ENCODE data around the gene TIAL1. TPM values are rescaled to one million over a fixed set of nuclear protein-coding genes. Genes with fewer than 3 reads are reported as not detected.
A peak's percentile ranks its signal among the peaks of the same experiment; 100 is the strongest.

The TIAL1 gene
- total and polyA plus RNA-seq, 2 donors (not counting 3 experiments of a cell fraction or from before 2014, with no cell fraction given) = 57.7 to 150 TPM

DNA sequence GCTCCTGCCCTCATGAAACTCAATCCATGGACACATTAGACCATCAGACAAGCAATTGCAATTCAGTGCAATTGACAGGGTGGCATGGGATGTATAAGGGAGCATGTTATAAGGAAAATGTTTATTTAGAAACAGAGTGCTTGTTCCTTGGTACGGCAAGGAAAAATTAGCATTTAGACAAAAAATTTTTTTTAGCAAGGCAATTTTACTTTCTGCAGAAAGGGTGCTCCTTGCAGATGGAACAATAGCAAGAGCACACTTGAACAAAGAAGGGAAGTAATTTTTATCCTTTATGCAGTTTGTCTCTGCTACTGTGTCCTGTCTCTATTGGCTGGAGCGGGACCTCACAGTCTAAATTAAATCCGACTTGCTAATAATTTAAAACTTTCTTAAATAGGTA, 48.2 kb upstream of the TIAL1 start:
- no peak for FAIRE-seq
- dilution Hi-C loops (cut with MboI; ENCODE audit: extremely low pct_ligation_motif_present, low sequenced_read_pairs) = no loop called here
- no TSS peak for BruUV-seq (replicated peaks)

DNA sequence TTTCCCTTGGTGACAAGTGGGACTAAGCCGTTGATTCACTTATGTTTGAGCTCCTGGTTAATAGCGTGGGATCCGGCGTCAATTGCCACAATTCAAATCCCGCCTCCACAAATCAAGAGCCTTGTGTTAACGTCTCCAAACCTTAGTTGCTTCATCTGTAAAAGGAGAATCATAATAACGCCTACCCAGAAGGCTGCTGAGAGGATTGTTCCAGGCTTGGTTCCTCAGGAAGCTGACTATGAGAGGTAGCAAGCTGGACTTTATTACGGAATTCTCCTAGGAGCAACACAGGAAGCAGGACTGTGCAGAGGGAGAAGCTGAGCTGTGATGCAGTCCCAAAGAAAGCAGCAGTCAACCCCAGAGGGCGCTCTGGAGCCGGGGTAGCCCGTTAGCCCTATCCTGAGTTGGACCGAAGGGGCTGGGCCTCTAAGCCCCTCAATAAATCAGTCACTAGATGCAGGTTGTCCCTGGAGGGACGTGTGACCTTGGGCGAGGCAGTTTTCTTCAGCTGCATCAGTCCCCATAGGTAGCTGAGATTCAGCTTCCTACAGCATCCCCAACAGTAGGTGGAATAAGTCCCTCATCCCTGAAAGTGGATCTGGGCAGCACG, 47.5 kb upstream of the TIAL1 start:
- H2AFZ ChIP-seq (ENCODE audit: low read depth, low read length) = no peak overlapping the region
- no peak overlapping the region for H3K27ac ChIP-seq (ENCODE audit: insufficient read depth, low read depth, low read length)
- CTCF ChIA-PET = interaction anchor here (0.8 to 1.9 kb wide), 6 partner anchors 16 to 215 kb away, joined by 3 to 7 read pairs (median 4); partner anchors contain the start of gene INPP5F

More for the DNA sequence above, 48.2 kb upstream of the TIAL1 start:
- Histone ChIP-seq H3K27me3 (ENCODE audit: control insufficient read depth in 2 of 2, insufficient read depth in 2 of 2, low read length in 2 of 2) (peaks cover 0 to 2% of the 10 kb centered on the region in 2 experiments), H3K79me2 (ENCODE audit: control insufficient read depth, insufficient read depth, low read length) (no peaks in the 10 kb centered on the region), H3K4me1 (ENCODE audit: control insufficient read depth, extremely low read depth, insufficient read depth, low read length) (no peaks in the 10 kb centered on the region), H3K9me3 (replicated peaks; ENCODE audit: control insufficient read depth, insufficient read depth, low read length) (no peaks in the 10 kb centered on the region), H3K4me3 (replicated peaks in 1 of 3; ENCODE audit: insufficient read depth in 1 of 3, low read depth in 1 of 3, low read length in 3 of 3) (no peak overlapping the region), H4K20me1 (replicated peaks; ENCODE audit: control insufficient read depth, extremely low read depth, insufficient read depth, low read length) (no peaks in the 10 kb centered on the region), H3K4me2 (ENCODE audit: insufficient read depth, low read length) (no peak overlapping the region), H3K9ac (replicated peaks; ENCODE audit: extremely low read depth, insufficient read depth, low read length) (no peak overlapping the region), H2AFZ (ENCODE audit: low read depth, low read length) (no peak overlapping the region), H3K9me1 (replicated peaks; ENCODE audit: control insufficient read depth, extremely low read depth, insufficient read depth, low read length) (no peaks in the 10 kb centered on the region), H3K36me3 (ENCODE audit: control insufficient read depth in 2 of 2, extremely low read depth in 1 of 2, insufficient read depth in 2 of 2, low read length in 2 of 2) (no peaks in the 10 kb centered on the region), H3K27ac (ENCODE audit: insufficient read depth, low read depth, low read length) (no peak overlapping the region)
- CTCF ChIA-PET = no interaction called here
- no peak for DNase-seq (ENCODE audit: low read depth, low spot score)
- intact Hi-C loops (cut with micrococcal nuclease) = no loop called here
- POLR2A ChIA-PET = no interaction called here
- TF ChIP-seq FOS (IDR thresholded peaks at IDR 0.05; ENCODE audit: borderline replicate concordance, insufficient read depth, low read length) = no peak

More for the DNA sequence above, 47.5 kb upstream of the TIAL1 start:
- no TSS peak for BruUV-seq (replicated peaks)
- Histone ChIP-seq H3K9me1 (replicated peaks; ENCODE audit: control insufficient read depth, extremely low read depth, insufficient read depth, low read length) (no peaks in the 10 kb centered on the region), H3K4me1 (ENCODE audit: control insufficient read depth, extremely low read depth, insufficient read depth, low read length) (no peaks in the 10 kb centered on the region), H3K27me3 (ENCODE audit: control insufficient read depth in 2 of 2, insufficient read depth in 2 of 2, low read length in 2 of 2) (peaks cover 0 to 2% of the 10 kb centered on the region in 2 experiments), H3K4me2 (ENCODE audit: insufficient read depth, low read length) (no peak overlapping the region), H3K9ac (replicated peaks; ENCODE audit: extremely low read depth, insufficient read depth, low read length) (no peak overlapping the region), H3K79me2 (ENCODE audit: control insufficient read depth, insufficient read depth, low read length) (no peaks in the 10 kb centered on the region), H3K36me3 (ENCODE audit: control insufficient read depth in 2 of 2, extremely low read depth in 1 of 2, insufficient read depth in 2 of 2, low read length in 2 of 2) (no peaks in the 10 kb centered on the region), H3K4me3 (replicated peaks in 1 of 3; ENCODE audit: insufficient read depth in 1 of 3, low read depth in 1 of 3, low read length in 3 of 3) (no peak overlapping the region), H4K20me1 (replicated peaks; ENCODE audit: control insufficient read depth, extremely low read depth, insufficient read depth, low read length) (no peaks in the 10 kb centered on the region), H3K9me3 (replicated peaks; ENCODE audit: control insufficient read depth, insufficient read depth, low read length) (no peaks in the 10 kb centered on the region)
- POLR2A ChIA-PET = no interaction called here
- intact Hi-C loops (cut with micrococcal nuclease) = no loop called here
- DNase-seq (ENCODE audit: low read depth, low spot score) (no peak), FAIRE-seq (no peak)
- dilution Hi-C loops (cut with MboI; ENCODE audit: extremely low pct_ligation_motif_present, low sequenced_read_pairs) = no loop called here
- no peak for TF ChIP-seq FOS (IDR thresholded peaks at IDR 0.05; ENCODE audit: borderline replicate concordance, insufficient read depth, low read length)
- TF ChIP-seq, protein P1, sequence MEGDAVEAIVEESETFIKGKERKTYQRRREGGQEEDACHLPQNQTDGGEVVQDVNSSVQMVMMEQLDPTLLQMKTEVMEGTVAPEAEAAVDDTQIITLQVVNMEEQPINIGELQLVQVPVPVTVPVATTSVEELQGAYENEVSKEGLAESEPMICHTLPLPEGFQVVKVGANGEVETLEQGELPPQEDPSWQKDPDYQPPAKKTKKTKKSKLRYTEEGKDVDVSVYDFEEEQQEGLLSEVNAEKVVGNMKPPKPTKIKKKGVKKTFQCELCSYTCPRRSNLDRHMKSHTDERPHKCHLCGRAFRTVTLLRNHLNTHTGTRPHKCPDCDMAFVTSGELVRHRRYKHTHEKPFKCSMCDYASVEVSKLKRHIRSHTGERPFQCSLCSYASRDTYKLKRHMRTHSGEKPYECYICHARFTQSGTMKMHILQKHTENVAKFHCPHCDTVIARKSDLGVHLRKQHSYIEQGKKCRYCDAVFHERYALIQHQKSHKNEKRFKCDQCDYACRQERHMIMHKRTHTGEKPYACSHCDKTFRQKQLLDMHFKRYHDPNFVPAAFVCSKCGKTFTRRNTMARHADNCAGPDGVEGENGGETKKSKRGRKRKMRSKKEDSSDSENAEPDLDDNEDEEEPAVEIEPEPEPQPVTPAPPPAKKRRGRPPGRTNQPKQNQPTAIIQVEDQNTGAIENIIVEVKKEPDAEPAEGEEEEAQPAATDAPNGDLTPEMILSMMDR (IDR thresholded peaks at IDR 0.05; ENCODE audit: extremely low read depth in 1 of 2, insufficient read depth in 1 of 2, low read depth in 1 of 2, low read length in 2 of 2) = peak; percentile 9 to 26

All from endothelial cell of umbilical vein (primary cell).